ENCODE data around the gene SRI. TPM values are rescaled to one million over a fixed set of nuclear protein-coding genes. Genes with fewer than 3 reads are reported as not detected.

Gene SRI
- total RNA-seq, 4 donors from 2014 or later = 158 to 281 (median 250) TPM

DNA sequence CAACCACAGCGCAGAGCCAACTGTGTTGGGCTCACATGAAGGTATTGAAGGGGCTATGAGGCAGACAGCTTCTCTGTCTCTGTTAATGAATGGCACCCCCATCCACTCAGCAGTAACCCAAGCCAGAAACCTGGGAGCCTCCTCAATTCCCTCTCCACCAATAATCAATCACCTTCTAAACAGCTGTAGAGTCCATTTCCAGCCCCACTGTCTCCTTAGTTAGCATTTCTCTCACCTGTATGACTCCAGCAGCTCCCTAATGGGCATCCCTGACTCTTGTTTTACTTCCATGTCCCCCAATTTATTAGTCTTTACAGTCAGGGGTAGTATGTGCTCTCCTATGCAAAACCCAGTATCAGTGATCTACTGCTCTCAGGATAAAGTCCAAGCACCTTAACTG, 6.9 kb downstream of the SRI start:
- Histone ChIP-seq H3K27me3 (no peaks in the 10 kb centered on the region), H3K27ac (no peak overlapping the region), H3K4me3 (no peak overlapping the region), H3K9me3 (no peaks in the 10 kb centered on the region), H3K36me3 (peaks cover 0 to 88% (median 0%) of the 10 kb centered on the region in 3 donors), H3K4me1 (peaks cover 0 to 10% (median 1%) of the 10 kb centered on the region in 4 donors)
- TF ChIP-seq, protein P1, sequence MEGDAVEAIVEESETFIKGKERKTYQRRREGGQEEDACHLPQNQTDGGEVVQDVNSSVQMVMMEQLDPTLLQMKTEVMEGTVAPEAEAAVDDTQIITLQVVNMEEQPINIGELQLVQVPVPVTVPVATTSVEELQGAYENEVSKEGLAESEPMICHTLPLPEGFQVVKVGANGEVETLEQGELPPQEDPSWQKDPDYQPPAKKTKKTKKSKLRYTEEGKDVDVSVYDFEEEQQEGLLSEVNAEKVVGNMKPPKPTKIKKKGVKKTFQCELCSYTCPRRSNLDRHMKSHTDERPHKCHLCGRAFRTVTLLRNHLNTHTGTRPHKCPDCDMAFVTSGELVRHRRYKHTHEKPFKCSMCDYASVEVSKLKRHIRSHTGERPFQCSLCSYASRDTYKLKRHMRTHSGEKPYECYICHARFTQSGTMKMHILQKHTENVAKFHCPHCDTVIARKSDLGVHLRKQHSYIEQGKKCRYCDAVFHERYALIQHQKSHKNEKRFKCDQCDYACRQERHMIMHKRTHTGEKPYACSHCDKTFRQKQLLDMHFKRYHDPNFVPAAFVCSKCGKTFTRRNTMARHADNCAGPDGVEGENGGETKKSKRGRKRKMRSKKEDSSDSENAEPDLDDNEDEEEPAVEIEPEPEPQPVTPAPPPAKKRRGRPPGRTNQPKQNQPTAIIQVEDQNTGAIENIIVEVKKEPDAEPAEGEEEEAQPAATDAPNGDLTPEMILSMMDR (IDR thresholded peaks at IDR 0.05) = no peak
- no peak for TF ChIP-seq POLR2A (IDR thresholded peaks at IDR 0.05)
- DNase-seq = no peak

DNA sequence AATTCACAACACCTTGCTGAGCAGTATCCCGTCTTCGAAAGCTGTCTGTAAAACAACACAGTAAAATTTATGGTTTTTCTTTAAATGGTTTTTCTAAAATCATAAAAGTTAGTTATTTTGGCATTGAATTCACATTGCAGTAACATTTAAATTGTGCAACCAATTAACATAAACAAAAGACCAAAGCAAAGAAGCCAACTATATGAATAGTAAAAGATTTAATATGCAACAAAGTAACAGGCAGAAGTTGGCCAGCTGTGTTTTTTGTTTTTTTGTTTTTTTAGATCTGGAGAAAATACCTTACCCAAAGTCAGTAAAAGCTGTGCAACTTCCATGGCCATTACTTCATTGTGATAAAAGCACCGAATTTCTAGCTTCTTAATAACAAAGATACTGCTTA, 11.3 kb downstream of the SRI start:
- Histone ChIP-seq H3K9me3 (no peaks in the 10 kb centered on the region), H3K27me3 (no peaks in the 10 kb centered on the region), H3K4me3 (no peak overlapping the region), H3K36me3 (peaks cover 0 to 98% (median 0%) of the 10 kb centered on the region in 3 donors), H3K4me1 (peaks cover 0 to 5% (median 0%) of the 10 kb centered on the region in 4 donors), H3K27ac (no peak overlapping the region)
- DNase-seq = no peak
- TF ChIP-seq, protein P1 (IDR thresholded peaks at IDR 0.05) = no peak
- TF ChIP-seq POLR2A (IDR thresholded peaks at IDR 0.05) = no peak

DNA sequence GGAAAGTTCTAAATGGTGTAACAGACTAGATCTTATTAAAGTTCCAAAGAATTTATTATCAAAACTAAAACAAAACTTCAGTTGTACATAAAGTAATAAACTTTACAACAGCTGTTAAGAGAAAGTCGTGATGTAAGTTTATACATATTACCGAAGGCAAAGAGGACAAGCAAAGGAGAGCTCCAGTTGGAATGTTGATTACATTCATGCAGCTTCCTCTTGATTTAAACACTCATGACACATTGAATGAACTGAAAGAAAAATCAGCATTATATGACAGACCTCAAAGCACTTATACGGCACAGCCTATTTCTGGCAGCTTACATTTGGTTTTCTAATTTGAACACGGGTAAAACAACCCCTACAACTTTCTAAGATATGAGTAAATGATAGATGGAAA, 13.6 kb downstream of the SRI start:
- DNase-seq = no peak
- H3K9me3 ChIP-seq = no peaks in the 10 kb centered on the region
- H3K4me1 ChIP-seq = peaks cover 0 to 5% (median 0%) of the 10 kb centered on the region in 4 donors
- H3K27me3 ChIP-seq = no peaks in the 10 kb centered on the region
- peaks cover 0 to 86% (median 0%) of the 10 kb centered on the region in 3 donors for H3K36me3 ChIP-seq
- no peak overlapping the region for H3K4me3 ChIP-seq
- no peak for TF ChIP-seq POLR2A (IDR thresholded peaks at IDR 0.05)
- TF ChIP-seq, protein P1 (IDR thresholded peaks at IDR 0.05) = no peak
- H3K27ac ChIP-seq = no peak overlapping the region

DNA sequence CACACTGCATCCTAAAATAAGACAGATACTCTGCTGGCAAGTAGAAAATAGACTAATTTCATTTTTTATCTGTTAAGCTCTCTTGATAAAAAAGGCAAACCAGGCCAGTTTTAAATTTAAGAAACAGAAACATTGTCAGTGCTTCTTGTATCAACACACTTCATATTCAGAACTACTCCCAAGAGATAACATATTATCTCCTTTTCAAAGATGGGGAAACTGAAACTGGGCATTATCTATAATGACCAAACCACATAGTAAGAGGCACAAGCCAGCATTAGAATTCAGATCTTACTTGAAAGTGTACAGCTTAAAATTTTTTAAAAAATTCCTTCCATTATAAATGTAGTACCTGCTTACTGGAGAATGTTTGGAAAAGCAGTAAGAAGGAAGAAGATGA, 14.7 kb downstream of the SRI start:
- Histone ChIP-seq H3K4me3 (no peak overlapping the region), H3K36me3 (peaks cover 0 to 80% (median 0%) of the 10 kb centered on the region in 3 donors), H3K9me3 (no peaks in the 10 kb centered on the region), H3K27ac (no peak overlapping the region), H3K4me1 (peaks cover 0 to 5% (median 0%) of the 10 kb centered on the region in 4 donors), H3K27me3 (no peaks in the 10 kb centered on the region)
- no peak for DNase-seq
- TF ChIP-seq, protein P1 (IDR thresholded peaks at IDR 0.05) = no peak
- TF ChIP-seq POLR2A (IDR thresholded peaks at IDR 0.05) = no peak

DNA sequence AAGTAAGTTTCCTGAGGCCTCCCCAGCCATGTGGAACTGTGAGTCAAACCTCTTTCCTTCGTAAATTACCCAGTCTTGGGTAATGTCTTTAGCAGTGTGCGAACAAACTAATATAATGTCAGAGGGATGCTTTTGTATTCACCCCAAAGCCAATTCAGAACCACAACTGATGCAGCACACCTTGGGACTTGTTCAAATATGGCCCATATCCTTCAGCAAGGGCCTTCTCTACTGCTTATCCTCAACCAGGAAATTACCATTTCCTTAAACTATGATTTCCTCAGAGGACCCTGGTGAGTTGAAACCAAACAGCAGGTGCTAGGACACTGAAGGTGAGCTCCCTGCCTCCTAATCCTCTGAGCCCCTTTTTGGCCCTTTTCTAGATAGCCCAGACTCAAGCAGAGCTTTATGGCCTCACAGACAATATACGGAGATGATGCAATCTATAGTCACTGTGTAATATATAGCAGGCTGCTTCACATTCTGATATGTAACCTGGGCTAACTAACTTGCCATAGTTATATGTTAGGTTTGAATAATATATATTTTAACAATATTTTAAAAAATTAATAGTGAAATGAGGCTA, 15.2 kb downstream of the SRI start:
- TF ChIP-seq, protein P1 (IDR thresholded peaks at IDR 0.05) = no peak
- TF ChIP-seq POLR2A (IDR thresholded peaks at IDR 0.05) = no peak
- Histone ChIP-seq H3K36me3 (peaks cover 0 to 74% (median 0%) of the 10 kb centered on the region in 3 donors), H3K4me1 (peaks cover 0 to 5% (median 0%) of the 10 kb centered on the region in 4 donors), H3K9me3 (no peaks in the 10 kb centered on the region), H3K4me3 (no peak overlapping the region), H3K27me3 (no peaks in the 10 kb centered on the region), H3K27ac (no peak overlapping the region)
- no peak for DNase-seq
